ENCODE results near the gene ZNF202.
"Not testable (repeated sequence)": the region's sequence is repeated elsewhere in the genome, so short reads cannot be mapped to it uniquely, and the experiment has no call there.

ZNF202 gene

DNA sequence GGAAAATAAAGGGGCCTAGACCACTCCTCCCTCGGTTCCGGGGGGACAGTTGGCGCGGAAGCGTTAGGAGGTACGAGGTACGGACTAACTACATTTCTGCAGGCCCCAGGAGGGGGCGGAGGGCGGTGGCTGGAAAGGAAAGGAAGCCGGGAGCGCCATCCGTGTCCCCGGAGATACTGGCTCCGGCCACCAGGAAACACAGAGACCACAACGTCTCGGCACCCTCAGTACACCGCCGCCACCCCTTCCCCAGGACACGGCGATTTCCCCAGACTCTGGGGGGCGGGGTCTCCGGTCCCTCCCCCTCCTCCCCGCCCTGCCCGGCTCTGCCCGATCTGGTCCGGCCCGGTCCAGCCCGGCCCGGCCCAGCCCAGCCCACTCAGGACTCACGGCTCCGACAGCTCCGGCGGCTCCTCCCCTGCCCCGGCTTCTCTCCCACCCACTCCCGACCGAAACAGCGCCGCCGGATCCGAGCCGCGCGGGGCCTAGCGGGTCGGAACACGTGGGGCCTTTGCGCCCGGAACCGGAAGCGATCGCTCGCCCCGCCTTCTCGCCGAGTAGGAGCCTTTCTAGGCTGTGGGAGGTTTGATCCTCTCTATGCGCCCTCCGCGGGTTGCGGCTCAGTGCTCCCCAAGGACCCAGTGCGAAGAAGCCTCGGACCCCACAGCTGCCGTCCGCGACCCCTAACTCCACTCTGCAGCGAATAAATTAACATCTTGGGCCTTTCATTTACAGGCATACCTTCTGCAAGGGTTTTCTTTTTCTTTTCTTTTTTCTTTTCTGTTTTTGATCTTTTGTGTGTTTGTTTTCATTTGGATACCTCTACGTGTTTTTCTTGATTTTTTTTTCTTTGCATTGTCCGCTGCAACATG lies at the start of gene ZNF202:
TSS of gene ZNF202 (minus strand) at position 502 of the 872 bp plus-strand sequence. CDS start 10,772 bp downstream, outside the sequence.
- DNase-seq: peak; percentile 89

DNA sequence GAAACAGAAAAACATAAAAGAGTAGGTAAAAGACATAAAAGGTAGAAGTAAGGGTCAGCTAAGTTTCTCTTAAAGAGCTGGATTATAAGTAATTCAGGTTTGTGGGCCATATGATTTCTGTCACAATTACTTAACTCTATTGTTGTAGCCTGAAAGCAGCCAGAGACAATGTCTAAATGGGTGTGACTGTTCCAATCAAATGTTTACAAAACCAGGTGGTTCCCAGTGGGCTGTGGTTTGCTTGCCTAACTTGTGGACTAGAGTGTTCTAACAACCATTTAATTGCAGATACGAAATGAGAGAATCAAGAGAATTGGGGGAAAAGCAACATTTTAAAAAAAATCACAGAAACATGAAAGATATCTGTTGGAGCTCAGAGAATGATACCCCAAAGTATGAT lies 42.1 kb upstream of the ZNF202 start:
- DNase-seq: no peak

DNA sequence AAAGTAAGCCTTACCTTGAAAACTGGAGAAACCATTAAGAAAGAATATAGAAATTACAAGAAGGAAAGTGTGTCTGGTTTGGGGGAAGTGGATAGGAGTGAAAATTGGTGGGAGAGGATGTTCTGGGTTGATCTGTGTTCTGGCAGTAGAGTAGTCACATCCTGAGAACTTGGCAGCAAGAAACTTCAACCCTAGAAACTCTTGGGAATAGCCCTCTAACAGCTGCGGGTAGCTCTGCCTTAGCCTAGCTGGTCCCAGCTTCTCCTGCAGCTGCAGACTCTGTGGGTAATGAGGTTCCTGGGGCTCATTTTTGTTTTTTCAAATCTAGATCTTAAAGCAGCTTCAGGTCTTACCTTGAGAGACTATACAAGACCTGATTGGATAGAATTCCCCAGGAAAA lies 37.1 kb upstream of the ZNF202 start:
- no peak for DNase-seq

DNA sequence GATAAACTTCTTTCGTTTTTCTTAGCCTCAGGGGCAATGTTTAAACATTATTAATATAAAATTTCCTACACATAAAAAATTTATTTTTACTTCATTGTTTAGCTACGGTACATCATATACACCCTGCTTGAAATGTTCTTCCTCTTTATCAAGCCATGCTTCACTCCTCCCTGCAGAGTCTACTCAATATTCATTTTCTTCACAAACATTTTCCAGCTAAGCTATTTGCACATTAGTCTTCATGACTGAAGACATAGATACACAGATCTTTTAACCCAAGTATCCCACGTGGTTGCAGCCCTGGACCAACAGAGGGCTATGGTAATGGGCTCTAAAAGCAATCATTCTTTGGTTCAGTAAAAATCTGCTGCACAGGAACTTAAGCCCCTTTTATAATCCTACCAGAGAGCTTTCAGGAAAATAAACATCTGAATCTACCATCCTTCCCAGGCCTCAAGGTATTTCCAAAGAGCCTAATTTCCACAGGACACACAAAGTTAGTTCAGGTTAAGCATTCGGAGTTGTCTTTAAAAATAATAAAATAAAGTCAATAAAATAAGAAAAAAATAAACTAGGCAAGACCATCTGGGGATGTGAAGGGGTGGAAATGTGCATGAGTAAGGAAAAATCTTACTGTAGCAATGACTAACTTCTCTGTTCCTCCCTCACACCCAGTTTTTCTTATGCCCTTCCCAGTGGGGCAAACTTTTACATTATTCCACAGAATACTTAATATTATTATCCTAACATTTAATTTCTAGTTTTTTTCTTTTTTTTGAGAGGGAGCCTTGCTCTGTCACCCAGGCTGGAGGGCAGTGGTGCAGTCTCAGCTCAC lies 34.5 kb upstream of the ZNF202 start:
- DNase-seq: no peak

DNA sequence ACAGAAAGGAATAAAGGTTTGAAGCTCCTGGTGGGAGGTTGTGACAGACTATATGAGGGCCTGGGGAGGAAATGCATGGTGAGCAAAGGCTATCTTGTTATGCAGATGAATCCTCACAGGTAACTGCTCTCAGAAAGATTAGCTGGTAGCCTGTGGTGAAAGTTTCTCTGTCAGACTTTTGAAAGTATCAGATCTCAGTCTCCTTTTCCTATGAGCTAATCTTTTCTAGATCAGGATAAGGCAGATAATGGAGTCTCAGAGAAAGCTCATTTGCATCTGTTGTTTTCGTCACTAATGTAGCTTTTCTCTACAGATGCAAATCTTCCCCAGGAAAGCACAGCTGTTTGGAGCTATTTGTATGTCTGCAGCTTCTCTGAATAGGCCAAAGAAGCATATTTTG lies 33.8 kb upstream of the ZNF202 start:
- DNase-seq: no peak

DNA sequence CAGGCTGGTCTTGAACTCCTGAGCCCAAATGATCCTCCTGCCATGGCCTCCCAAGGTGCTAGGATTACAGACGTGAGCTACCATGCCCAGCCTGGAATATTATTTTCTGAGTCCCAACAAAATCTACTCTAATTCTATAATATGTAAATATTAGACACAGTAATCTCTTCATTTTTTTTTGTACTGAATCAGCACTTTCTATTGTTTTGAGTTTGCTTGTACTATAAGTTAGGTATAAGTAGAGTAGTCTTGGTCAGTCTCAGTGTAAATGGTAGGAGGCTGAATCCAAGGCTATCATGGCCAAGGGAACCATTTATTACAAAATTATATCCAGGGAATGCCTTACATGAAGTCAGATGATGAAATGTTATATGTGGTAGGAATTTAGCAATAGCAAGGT lies 32.5 kb upstream of the ZNF202 start:
- DNase-seq: no peak

DNA sequence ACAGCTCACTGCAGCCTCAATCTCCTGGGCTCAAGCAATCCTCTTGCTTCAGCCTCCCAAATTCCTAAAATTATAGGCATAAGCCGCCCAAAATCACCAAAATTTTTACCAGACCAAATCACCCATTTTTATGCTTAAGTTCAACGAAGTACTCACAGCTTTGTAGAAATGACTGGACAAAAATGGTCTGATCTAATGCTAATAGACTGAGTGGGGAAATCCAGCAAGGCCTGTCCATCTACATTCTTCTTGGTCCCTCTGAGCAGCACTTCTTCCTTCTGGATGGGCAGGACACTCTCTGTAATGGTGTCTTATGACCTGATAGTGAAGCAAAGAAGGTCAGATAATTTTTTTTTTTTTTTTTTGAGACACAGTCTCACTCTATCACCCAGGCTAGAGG lies 31.6 kb upstream of the ZNF202 start:
- no peak for DNase-seq

DNA sequence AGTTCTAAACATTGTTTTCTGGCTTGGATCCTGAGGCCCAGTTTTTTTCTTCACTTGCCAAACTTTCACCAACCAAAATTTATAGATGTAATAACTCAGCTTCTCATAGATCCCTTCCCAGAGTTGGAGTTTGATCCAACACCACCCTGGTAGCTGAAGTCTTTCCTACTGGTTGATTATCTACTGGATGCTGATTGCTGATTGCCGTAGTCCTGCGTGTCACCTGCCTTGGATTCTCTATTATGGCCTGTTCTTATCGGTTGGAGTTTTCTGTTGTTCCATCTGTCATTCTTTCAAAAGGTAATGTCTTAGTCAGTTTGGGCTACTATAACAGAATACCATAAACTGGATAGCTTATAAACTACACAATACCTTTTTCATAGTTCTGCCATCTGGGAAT lies 30.2 kb upstream of the ZNF202 start:
- DNase-seq: no peak

DNA sequence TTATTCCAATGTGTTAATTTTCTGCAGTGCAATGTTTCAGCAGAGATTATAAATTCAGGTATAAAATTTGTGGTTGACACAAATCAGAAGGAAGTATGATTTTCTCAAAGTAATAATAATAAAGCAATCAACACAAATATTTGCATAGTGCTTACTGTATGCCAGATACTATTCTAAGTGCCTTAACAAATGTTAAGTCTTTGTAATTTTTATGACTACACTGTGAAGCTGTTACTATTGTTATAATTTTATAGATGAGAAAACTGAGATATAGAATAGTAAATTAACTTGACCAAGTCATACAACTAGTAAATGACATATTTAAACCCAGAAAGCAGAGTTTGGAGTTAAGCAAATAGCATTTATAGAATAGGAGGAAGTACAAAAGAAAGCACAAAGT lies 29.3 kb upstream of the ZNF202 start:
- DNase-seq: no peak

DNA sequence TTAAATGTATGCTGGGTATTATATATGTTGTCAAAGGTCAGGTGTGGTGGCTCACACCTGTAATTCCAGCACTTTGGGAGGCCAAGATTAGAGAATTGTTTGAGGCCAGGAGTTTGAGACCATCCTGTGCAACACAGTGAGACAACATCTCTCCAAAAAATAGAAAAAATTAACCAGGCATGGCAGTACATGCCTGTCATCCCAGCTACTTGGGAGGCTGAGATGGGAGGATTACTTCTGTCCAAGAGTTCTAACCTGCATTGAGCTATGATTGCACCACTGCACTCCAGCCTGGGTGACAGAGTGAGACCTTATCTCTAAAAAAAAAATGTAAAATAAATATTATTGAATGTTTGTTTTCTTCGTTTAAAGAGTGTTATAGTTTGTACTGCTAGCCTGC lies 24.1 kb upstream of the ZNF202 start:
- no peak for DNase-seq

DNA sequence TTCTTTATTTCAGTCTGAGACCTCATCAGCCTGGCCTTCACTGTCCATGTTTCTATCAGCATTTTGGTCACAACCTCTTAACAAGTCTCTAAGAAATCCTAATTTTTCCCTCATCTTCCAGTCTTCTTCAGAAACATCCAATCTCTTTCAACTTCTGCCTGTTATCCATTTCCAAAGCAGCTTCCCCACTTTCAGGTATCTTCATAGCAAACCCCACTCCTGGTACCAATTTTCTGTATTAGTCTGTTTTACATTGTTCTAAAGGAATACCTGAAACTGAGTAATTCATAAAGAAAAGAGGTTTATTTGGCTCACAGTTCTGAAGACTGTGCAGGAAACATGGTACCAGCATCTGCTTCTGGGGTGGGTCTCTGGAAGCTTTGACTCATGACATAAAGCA lies 21.0 kb upstream of the ZNF202 start:
- DNase-seq: no peak

DNA sequence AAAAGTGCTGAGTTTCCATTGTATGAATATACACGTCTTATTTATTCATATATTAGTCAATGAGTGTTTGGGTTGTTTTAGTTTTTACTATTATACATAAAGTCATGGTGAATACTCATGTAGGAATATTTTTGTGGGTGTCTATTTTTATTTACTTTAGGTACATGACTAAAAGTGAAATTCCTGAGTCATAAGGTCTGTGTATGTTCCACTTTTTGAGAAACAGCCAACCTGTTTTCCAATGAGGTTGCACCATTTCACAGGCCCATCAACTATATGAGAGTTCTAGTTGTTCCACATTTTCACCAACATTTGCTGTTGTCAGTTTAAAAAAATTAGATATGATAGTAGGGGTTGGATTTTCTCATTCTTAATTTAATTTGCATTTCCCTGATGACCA lies 19.4 kb upstream of the ZNF202 start:
- DNase-seq: no peak

DNA sequence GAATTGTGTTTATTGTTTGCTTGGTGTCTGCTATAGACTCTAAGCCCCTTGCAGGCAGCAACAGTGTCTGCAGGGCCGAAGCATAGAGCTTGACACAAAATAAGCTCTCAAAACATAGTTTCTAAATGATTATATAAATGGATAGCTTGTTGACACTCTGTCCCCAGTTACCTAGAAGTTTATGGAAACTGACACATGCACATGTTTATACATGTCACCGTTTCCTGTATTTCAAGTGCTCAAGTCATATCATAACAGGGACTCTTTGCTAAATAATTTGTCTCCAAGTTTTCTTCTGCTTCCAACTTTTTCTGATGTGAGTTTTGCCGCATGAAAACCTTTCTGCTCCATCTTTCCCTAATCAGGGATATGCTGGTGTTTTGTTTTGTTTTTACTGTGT lies 16.5 kb upstream of the ZNF202 start:
- DNase-seq: no peak

DNA sequence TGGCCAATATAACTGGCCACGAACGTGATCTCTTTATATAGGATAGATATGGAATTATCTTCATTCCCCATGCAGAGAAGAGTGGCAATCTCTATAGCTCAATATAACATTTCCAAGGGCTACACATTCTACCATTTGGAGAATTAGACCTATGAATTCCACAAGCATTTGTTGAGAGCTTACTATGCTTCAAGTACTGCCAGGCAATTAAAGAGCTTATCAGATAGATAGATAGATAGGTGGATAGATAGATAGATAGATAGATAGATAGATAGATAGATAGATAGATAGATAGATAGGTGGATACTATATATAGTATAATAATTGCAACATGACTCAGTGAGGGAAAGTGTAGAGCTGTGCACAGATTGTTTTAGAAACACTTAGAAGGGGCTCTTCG lies 14.4 kb upstream of the ZNF202 start:
- no peak for DNase-seq

DNA sequence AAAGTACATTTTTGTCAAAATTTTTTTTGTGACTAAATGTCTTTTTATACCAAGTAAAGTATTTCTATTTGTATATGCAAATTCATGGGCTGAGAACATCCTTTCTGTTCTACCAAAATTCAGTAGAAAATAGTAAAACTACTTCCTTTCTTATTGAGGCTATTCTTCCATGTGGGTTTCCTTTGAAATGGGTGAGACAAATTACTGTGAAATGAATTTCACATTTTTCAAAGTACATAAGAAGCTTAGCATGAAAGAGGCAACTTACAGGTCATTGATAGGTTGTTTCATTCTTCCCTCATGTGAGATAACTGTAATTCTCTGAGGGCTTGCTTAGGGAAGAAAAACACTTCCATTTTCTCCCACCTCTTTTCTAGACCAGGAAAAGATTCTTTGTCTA lies 13.9 kb upstream of the ZNF202 start:
- no peak for DNase-seq

DNA sequence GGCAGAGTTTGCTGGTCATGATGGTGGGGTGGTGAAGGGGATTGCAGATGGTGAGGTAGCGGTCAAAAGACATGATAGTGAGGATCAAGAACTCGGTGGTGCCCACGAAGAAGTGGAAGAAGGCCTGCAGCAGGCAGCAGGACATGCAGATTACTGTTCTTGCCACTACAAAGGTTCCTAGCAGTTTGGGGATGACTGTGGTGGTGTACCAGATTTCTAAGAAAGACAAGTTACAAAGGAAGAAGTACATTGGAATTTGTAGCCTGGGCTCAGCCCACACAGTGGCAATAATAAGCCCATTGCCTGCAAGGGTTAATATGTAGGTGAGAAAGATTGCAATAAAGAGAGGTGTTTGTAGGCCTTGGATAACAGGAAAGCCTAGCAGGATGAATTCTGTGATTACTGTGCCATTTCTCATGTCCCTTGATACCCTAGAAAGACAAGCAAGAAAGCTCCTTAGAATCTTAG lies 12.7 kb upstream of the ZNF202 start, which contains the start of gene OR6X1:
TSS of gene OR6X1 (minus strand) at position 418 of the 468 bp plus-strand sequence. CDS start at position 418, 0 bp downstream.
- no peak for DNase-seq

DNA sequence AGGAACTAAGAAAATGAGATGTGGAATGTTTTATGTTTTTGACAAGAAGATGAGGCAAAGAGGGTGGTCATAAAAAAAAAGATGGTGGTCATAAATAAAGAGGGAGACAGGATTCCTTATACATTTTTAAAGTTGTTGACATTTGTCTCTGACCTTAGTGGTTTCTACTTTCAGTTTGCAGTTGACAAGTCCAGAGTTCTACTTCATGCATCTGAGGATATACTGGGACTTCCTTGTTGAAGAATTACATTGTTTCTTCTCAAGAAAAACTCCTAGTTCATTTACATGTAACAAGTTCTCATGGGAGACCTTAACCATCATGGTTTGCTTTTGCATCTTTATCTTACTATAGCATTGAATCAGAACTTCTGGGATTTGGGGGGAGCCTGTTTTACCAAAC lies 11.7 kb upstream of the ZNF202 start:
- DNase-seq: no peak

DNA sequence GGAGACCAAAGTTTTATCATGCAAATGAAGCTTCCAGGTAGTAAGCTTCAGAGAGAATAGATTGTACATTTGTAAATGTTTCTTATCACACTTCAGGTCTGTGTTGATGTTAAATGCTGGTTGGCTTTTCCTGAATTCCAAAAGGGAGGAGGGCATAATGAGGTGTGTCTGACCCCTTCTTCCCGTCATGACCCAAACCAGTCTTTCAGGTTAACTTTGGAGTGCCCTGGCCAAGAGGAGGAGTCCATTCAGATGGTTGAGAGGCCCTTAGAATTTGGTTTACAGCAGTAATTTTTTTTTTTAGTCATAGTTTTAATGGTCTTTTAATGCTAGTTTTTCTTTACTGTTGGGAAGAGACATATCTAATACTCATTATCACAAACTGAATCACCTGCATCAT lies 10.3 kb upstream of the ZNF202 start:
- no peak for DNase-seq

DNA sequence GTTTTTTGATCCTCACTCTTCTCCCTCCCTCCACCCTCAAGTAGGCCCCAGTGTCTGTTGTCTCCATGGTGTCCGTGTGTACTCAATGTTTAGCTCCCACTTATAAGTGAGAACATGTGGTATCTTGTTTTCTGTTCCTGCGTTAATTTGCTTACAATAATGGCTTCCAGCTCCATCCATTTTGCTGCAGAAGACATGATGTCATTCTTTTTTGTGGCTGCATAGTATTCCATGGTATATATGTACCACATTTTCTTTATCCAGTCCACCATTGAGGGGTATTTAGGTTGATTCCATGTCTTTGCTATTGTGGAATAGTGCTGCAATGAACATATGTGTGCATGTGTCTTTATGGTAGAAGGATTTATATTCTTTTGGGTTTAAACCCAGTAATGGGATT lies 6.9 kb upstream of the ZNF202 start:
- not testable (repeated sequence) for DNase-seq

DNA sequence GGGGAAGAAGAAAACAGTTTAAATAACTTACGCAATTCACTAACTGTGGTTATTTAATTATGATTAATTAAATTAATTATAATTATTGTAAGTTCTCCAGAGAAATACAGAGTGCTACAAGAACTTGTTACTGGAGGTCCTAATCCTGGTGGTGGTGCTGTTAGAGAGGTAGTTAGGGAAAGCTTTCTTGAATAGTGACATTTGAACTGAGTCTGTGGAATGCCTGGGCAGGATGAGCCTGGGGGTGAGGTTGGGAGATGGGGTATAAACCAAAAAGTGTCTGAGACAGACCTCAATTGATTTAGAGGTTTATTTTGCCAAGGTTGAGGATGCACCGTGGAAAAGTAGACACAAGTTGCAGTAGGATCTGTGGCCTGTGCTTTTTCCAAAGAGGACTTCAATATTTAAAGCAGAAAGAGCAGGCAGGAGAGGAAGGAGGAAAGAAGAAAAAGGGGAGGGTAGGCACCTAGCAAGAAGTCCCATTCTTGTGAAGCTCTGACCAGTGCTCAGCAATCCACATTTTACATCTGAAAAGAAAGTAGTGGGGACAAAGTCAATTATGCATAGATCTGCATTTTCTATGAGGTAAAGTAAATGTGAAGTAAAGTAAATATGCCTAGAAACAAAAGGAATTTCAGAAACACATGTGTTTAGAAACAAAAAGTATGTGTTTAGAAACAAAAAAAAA lies 4.4 kb upstream of the ZNF202 start:
- DNase-seq: no peak

DNA sequence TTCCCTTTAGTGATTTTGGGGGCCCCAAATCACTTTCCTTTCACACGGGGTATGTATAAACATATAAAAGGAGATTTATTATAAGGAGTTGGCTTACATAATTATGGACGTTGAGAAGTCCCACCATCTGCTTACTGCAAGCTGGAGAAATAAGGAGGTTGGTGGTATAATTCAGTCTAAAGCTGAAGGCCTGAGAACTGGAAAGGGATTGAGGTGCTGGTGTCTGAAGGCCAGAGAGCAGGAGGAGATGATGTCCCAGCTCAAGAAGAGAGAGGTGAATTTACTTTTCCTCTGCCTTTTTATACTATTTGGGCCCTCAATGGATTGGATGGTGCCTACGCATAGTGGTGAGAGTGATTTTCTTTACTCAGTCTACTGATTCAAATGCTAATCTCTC lies 1.3 kb upstream of the ZNF202 start:
- no peak for DNase-seq

DNA sequence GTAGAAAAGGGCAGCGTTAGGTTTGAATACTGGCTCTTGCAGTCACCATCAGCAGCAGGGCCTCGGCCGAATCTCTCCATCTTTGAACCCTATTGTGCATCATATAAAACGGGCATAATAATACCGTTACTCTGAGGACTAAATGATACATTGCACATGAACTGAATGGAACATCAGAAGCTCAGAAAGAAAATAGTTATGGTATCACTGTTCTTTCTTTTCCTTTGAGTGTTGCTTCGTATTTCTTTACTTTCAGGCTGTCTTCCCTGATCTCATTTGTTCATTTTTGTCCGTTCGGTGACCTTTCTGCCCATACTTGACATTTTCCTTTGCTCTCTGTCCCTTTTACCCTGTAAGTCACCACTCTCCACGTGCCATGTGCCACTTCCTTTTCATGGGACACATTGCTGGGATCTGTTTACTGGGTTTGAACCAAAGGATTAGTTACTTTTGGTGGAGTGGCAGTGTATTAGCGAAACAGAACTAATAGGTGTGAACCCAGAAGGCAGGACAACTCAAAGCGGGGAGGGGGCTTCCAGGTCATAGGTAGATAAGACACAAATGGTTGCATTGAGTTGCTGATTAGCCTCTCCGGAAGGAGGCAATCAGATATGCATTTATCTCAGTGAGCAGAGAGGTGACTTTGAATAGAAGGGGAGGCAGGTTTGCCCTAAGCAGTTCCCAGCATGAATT lies 717 bp upstream of the ZNF202 start:
- DNase-seq: peak; percentile 6

DNA sequence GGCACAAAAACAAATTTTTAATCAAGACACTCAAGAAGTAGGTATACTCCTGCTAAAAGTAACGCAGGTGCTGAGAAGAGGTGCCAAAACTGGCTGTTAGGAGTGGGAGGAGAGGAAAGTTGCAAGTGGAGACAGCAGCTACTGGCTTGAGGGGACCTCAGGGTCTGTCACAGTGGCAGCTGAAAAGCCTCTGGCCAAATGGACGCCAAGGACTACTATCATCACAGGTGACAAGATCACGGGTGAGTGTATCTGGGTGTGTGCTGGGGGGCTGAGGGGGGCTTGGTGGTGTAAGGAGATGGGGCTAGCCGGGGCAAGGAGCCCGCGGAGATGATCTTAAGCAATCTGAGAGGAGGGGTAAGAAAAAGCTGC lies 687 bp downstream of the ZNF202 start:
- no peak for DNase-seq
